ENCODE results near the gene SLC5A4.
"Not testable (repeated sequence)": the region's sequence is repeated elsewhere in the genome, so short reads cannot be mapped to it uniquely, and the experiment has no call there.

- not testable (repeated sequence) for TF ChIP-seq EZH2phosphoT487 (conservative IDR thresholded peaks at IDR 0.05; ENCODE audit: low read length)
- TF ChIP-seq, protein P1, sequence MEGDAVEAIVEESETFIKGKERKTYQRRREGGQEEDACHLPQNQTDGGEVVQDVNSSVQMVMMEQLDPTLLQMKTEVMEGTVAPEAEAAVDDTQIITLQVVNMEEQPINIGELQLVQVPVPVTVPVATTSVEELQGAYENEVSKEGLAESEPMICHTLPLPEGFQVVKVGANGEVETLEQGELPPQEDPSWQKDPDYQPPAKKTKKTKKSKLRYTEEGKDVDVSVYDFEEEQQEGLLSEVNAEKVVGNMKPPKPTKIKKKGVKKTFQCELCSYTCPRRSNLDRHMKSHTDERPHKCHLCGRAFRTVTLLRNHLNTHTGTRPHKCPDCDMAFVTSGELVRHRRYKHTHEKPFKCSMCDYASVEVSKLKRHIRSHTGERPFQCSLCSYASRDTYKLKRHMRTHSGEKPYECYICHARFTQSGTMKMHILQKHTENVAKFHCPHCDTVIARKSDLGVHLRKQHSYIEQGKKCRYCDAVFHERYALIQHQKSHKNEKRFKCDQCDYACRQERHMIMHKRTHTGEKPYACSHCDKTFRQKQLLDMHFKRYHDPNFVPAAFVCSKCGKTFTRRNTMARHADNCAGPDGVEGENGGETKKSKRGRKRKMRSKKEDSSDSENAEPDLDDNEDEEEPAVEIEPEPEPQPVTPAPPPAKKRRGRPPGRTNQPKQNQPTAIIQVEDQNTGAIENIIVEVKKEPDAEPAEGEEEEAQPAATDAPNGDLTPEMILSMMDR (IDR thresholded peaks at IDR 0.05; ENCODE audit: insufficient read depth, low read length, poor library complexity, severe bottlenecking): not testable (repeated sequence)
Measured at GRCh38 chr22:32193346-32193745, 61.8 kb downstream of the SLC5A4 start.

Measured in SU-DHL-6 (cell line).